ENCODE measurements around the gene PTPRF.

- TF ChIP-seq EZH2 (IDR thresholded peaks at IDR 0.05; ENCODE audit: borderline replicate concordance, low read depth, low read length, severe bottlenecking) (no peak), CTCF (IDR thresholded peaks at IDR 0.05; ENCODE audit: borderline replicate concordance, extremely low read depth, low read length, poor library complexity, severe bottlenecking) (no peak)
These were observed 39.6 kb downstream of the PTPRF start for GRCh38 chr1:43570277-43570676.
